LNCAP (cell line): ENCODE results near the gene ACOT11.

Source experiments
- TF ChIP-seq, protein P1 (sequence below): fragments of 450-650 bp; IDR thresholded peaks from 2 replicates; pipeline ENCODE4 v1.5.1; 2017; ENCODE audit warnings: mild to moderate bottlenecking

ACOT11 gene

DNA sequence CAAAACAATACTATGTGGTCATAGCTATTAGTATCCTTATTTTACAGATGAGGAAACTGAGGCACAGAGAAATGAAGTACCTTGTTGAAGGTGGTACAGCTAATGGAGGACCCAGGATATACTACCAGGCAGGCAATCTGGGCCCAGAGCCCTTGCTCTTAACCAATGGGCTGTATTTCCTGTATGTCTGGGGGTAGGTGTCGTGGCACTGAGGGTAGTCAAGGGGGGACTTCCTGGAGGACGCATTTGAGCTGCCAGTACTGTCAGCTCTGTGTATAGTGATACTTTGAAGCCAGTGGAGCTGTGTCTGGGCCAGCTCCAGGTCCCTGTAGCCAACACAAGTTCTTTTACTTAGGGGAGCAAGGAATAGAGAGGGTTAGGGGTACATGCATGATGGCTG is 40.3 kb downstream of the ACOT11 start:
- TF ChIP-seq, protein P1, sequence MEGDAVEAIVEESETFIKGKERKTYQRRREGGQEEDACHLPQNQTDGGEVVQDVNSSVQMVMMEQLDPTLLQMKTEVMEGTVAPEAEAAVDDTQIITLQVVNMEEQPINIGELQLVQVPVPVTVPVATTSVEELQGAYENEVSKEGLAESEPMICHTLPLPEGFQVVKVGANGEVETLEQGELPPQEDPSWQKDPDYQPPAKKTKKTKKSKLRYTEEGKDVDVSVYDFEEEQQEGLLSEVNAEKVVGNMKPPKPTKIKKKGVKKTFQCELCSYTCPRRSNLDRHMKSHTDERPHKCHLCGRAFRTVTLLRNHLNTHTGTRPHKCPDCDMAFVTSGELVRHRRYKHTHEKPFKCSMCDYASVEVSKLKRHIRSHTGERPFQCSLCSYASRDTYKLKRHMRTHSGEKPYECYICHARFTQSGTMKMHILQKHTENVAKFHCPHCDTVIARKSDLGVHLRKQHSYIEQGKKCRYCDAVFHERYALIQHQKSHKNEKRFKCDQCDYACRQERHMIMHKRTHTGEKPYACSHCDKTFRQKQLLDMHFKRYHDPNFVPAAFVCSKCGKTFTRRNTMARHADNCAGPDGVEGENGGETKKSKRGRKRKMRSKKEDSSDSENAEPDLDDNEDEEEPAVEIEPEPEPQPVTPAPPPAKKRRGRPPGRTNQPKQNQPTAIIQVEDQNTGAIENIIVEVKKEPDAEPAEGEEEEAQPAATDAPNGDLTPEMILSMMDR = no peak

DNA sequence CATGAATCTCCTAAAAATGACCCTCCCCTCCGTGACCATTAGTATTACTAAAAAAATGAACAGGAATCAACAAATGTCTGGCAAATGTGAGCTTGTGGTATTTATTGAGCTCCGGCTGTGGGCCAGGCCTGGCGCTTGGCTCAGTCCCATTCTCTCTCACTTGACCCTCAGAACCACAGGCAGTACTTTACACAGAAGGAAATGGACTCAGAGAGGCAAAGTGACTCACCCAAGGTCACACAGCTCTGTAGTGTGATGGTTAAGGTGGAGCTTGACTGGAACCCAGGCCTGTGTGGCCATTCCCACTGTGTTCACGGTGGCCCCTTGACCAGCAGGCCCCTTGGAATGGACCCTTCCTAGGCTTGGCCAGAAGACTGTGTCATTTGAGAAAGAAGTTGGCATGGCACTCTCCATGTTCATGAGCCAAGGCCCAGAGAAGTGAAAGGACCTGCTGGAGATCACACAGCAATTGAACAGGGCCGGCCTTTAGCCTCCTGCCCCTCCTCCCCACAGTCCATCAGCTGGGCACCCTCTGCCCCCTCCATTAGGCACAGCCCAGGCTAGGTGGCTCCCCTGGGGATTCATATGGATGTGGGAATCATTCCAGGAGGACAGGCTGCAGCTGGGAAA is 43.2 kb downstream of the ACOT11 start:
- TF ChIP-seq, protein P1 = no peak

GRCh38 chr1:54593571-54594160 is 45.6 kb downstream of the ACOT11 start:
- TF ChIP-seq, protein P1 = no peak

GRCh38 chr1:54594463-54594862 is 46.4 kb downstream of the ACOT11 start:
- TF ChIP-seq, protein P1 = no peak

GRCh38 chr1:54595956-54596498 is 48.0 kb downstream of the ACOT11 start:
- TF ChIP-seq, protein P1 = no peak

- TF ChIP-seq, protein P1 = no peak
Measured at GRCh38 chr1:54596756-54597155, 48.7 kb downstream of the ACOT11 start.

GRCh38 chr1:54597455-54598030 is 49.5 kb downstream of the ACOT11 start:
- TF ChIP-seq, protein P1 = no peak
